ENCODE results near the gene ARMS2.

Gene ARMS2

DNA sequence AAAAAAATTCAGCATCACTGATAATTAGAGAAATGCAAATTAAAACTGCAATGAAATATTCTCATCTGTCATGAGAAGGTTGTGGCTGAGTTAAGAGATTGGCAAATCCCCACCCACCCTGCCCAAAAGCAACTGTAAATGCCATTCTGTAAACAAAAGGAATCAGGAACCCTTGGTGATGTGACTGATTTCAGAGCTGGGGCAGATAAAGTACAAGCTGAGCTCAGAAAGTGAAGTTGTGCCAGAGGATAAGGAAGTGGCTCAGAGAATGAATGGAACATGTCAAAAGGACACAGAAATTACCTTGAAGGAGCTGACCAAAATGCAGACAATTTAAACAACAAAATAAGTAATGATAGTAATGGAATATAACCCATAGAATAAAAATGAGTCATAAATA, 32.7 kb upstream of the ARMS2 start:
- Histone ChIP-seq H3K9me3 (ENCODE audit: insufficient read depth, low read depth, low read length) (no peaks in the 10 kb centered on the region), H3K14ac (ENCODE audit: low read length) (no peak overlapping the region), H2BK120ac (ENCODE audit: insufficient read depth, low read length, poor library complexity) (no peak overlapping the region), H4K91ac (ENCODE audit: low read depth, low read length) (no peak overlapping the region), H3K4me3 (ENCODE audit: low read depth, low read length) (no peak overlapping the region), H3K36me3 (ENCODE audit: control insufficient read depth in 1 of 2, insufficient read depth in 2 of 2, low read length in 2 of 2) (peaks cover 4 to 5% of the 10 kb centered on the region in 2 experiments), H2AK5ac (ENCODE audit: low read length) (no peak overlapping the region), H3K79me1 (ENCODE audit: low read length) (no peaks in the 10 kb centered on the region), H4K8ac (ENCODE audit: low read depth, low read length) (no peak overlapping the region), H2BK5ac (ENCODE audit: low read depth, low read length, poor library complexity) (no peak overlapping the region), H3K9ac (ENCODE audit: low read length) (no peak overlapping the region), H2AFZ (ENCODE audit: insufficient read depth, low read length, poor library complexity) (no peak overlapping the region), H2BK12ac (ENCODE audit: low read length) (no peak overlapping the region), H3K18ac (ENCODE audit: low read length) (no peak overlapping the region), H3K27me3 (ENCODE audit: insufficient read depth, low read length) (no peaks in the 10 kb centered on the region), H3K4me2 (ENCODE audit: low read length) (no peak overlapping the region), H3K4me1 (ENCODE audit: control insufficient read depth in 1 of 2, insufficient read depth in 2 of 2, low read length in 2 of 2) (no peaks in the 10 kb centered on the region), H3K4ac (ENCODE audit: low read depth, low read length) (no peak overlapping the region), H3K79me2 (ENCODE audit: control insufficient read depth, insufficient read depth, low read length, poor library complexity) (no peaks in the 10 kb centered on the region), H4K12ac (ENCODE audit: low read depth, low read length) (no peak overlapping the region), H3K23ac (ENCODE audit: low read length) (no peak overlapping the region), H3K27ac (ENCODE audit: low read depth, low read length) (no peak overlapping the region)
- peak in 1 of 2 donors; percentile 49 for DNase-seq

- H3K4ac ChIP-seq (ENCODE audit: low read depth, low read length): no peak overlapping the region
- no peak overlapping the region for H2BK120ac ChIP-seq (ENCODE audit: insufficient read depth, low read length, poor library complexity)
- H3K36me3 ChIP-seq (ENCODE audit: control insufficient read depth in 1 of 2, insufficient read depth in 2 of 2, low read length in 2 of 2): peaks cover 4 to 5% of the 10 kb centered on the region in 2 experiments
- H4K8ac ChIP-seq (ENCODE audit: low read depth, low read length): no peak overlapping the region
- no peak overlapping the region for H3K27ac ChIP-seq (ENCODE audit: low read depth, low read length)
- no peak overlapping the region for H4K91ac ChIP-seq (ENCODE audit: low read depth, low read length)
- H3K4me1 ChIP-seq (ENCODE audit: control insufficient read depth in 1 of 2, insufficient read depth in 2 of 2, low read length in 2 of 2): no peaks in the 10 kb centered on the region
- H3K4me2 ChIP-seq (ENCODE audit: low read length): no peak overlapping the region
- H2AFZ ChIP-seq (ENCODE audit: insufficient read depth, low read length, poor library complexity): no peak overlapping the region
- H3K27me3 ChIP-seq (ENCODE audit: insufficient read depth, low read length): no peaks in the 10 kb centered on the region
- no peaks in the 10 kb centered on the region for H3K9me3 ChIP-seq (ENCODE audit: insufficient read depth, low read depth, low read length)
- H3K79me2 ChIP-seq (ENCODE audit: control insufficient read depth, insufficient read depth, low read length, poor library complexity): no peaks in the 10 kb centered on the region
- no CpG with 5 or more reads among the region's 5 CpGs for WGBS (ENCODE audit: extremely low coverage, insufficient coverage, insufficient read length)
- no peak overlapping the region for H2AK5ac ChIP-seq (ENCODE audit: low read length)
- H3K4me3 ChIP-seq (ENCODE audit: low read depth, low read length): no peak overlapping the region
- H3K14ac ChIP-seq (ENCODE audit: low read length): no peak overlapping the region
- H3K9ac ChIP-seq (ENCODE audit: low read length): no peak overlapping the region
- peak; percentile 34 to 94 for DNase-seq
- no peaks in the 10 kb centered on the region for H3K79me1 ChIP-seq (ENCODE audit: low read length)
- no peak overlapping the region for H2BK12ac ChIP-seq (ENCODE audit: low read length)
- no peak overlapping the region for H2BK5ac ChIP-seq (ENCODE audit: low read depth, low read length, poor library complexity)
- H3K18ac ChIP-seq (ENCODE audit: low read length): no peak overlapping the region
- no peak overlapping the region for H3K23ac ChIP-seq (ENCODE audit: low read length)
- H4K12ac ChIP-seq (ENCODE audit: low read depth, low read length): no peak overlapping the region
These were observed 32.0 kb upstream of the ARMS2 start for GRCh38 chr10:122422266-122422989.

GRCh38 chr10:122424059-122424458, 30.4 kb upstream of the ARMS2 start:
- no peaks in the 10 kb centered on the region for H3K79me1 ChIP-seq (ENCODE audit: low read length)
- no peak overlapping the region for H2BK5ac ChIP-seq (ENCODE audit: low read depth, low read length, poor library complexity)
- no peak for DNase-seq
- no peak overlapping the region for H4K12ac ChIP-seq (ENCODE audit: low read depth, low read length)
- H3K27me3 ChIP-seq (ENCODE audit: insufficient read depth, low read length): no peaks in the 10 kb centered on the region
- H3K4me3 ChIP-seq (ENCODE audit: low read depth, low read length): no peak overlapping the region
- H3K9ac ChIP-seq (ENCODE audit: low read length): no peak overlapping the region
- H3K18ac ChIP-seq (ENCODE audit: low read length): no peak overlapping the region
- H4K91ac ChIP-seq (ENCODE audit: low read depth, low read length): no peak overlapping the region
- H3K23ac ChIP-seq (ENCODE audit: low read length): no peak overlapping the region
- H3K4me1 ChIP-seq (ENCODE audit: control insufficient read depth in 1 of 2, insufficient read depth in 2 of 2, low read length in 2 of 2): no peaks in the 10 kb centered on the region
- no peak overlapping the region for H3K27ac ChIP-seq (ENCODE audit: low read depth, low read length)
- no peak overlapping the region for H2AK5ac ChIP-seq (ENCODE audit: low read length)
- no peak overlapping the region for H3K14ac ChIP-seq (ENCODE audit: low read length)
- peaks cover 6 to 9% of the 10 kb centered on the region in 2 experiments for H3K36me3 ChIP-seq (ENCODE audit: control insufficient read depth in 1 of 2, insufficient read depth in 2 of 2, low read length in 2 of 2)
- no peaks in the 10 kb centered on the region for H3K9me3 ChIP-seq (ENCODE audit: insufficient read depth, low read depth, low read length)
- no peak overlapping the region for H2AFZ ChIP-seq (ENCODE audit: insufficient read depth, low read length, poor library complexity)
- WGBS (ENCODE audit: extremely low coverage, insufficient coverage, insufficient read length): no CpG with 5 or more reads among the region's 2 CpGs
- no peak overlapping the region for H3K4me2 ChIP-seq (ENCODE audit: low read length)
- H3K79me2 ChIP-seq (ENCODE audit: control insufficient read depth, insufficient read depth, low read length, poor library complexity): no peaks in the 10 kb centered on the region
- no peak overlapping the region for H4K8ac ChIP-seq (ENCODE audit: low read depth, low read length)
- H2BK120ac ChIP-seq (ENCODE audit: insufficient read depth, low read length, poor library complexity): no peak overlapping the region
- no peak overlapping the region for H3K4ac ChIP-seq (ENCODE audit: low read depth, low read length)
- no peak overlapping the region for H2BK12ac ChIP-seq (ENCODE audit: low read length)

GRCh38 chr10:122426829-122427228, 27.6 kb upstream of the ARMS2 start:
- no peak overlapping the region for H3K4ac ChIP-seq (ENCODE audit: low read depth, low read length)
- no peak overlapping the region for H2AFZ ChIP-seq (ENCODE audit: insufficient read depth, low read length, poor library complexity)
- DNase-seq: no peak
- no peak overlapping the region for H2BK12ac ChIP-seq (ENCODE audit: low read length)
- no CpG with 5 or more reads among the region's 6 CpGs for WGBS (ENCODE audit: extremely low coverage, insufficient coverage, insufficient read length)
- H3K9ac ChIP-seq (ENCODE audit: low read length): no peak overlapping the region
- no peaks in the 10 kb centered on the region for H3K4me1 ChIP-seq (ENCODE audit: control insufficient read depth in 1 of 2, insufficient read depth in 2 of 2, low read length in 2 of 2)
- H3K79me2 ChIP-seq (ENCODE audit: control insufficient read depth, insufficient read depth, low read length, poor library complexity): no peaks in the 10 kb centered on the region
- H3K36me3 ChIP-seq (ENCODE audit: control insufficient read depth in 1 of 2, insufficient read depth in 2 of 2, low read length in 2 of 2): peaks cover 8 to 10% of the 10 kb centered on the region in 2 experiments
- H3K18ac ChIP-seq (ENCODE audit: low read length): no peak overlapping the region
- H4K91ac ChIP-seq (ENCODE audit: low read depth, low read length): no peak overlapping the region
- no peak overlapping the region for H3K27ac ChIP-seq (ENCODE audit: low read depth, low read length)
- no peak overlapping the region for H2BK5ac ChIP-seq (ENCODE audit: low read depth, low read length, poor library complexity)
- no peak overlapping the region for H4K12ac ChIP-seq (ENCODE audit: low read depth, low read length)
- no peaks in the 10 kb centered on the region for H3K79me1 ChIP-seq (ENCODE audit: low read length)
- no peak overlapping the region for H2AK5ac ChIP-seq (ENCODE audit: low read length)
- no peak overlapping the region for H4K8ac ChIP-seq (ENCODE audit: low read depth, low read length)
- no peak overlapping the region for H3K4me2 ChIP-seq (ENCODE audit: low read length)
- no peak overlapping the region for H3K23ac ChIP-seq (ENCODE audit: low read length)
- H3K27me3 ChIP-seq (ENCODE audit: insufficient read depth, low read length): no peaks in the 10 kb centered on the region
- H3K14ac ChIP-seq (ENCODE audit: low read length): no peak overlapping the region
- H3K4me3 ChIP-seq (ENCODE audit: low read depth, low read length): no peak overlapping the region
- H2BK120ac ChIP-seq (ENCODE audit: insufficient read depth, low read length, poor library complexity): no peak overlapping the region
- no peaks in the 10 kb centered on the region for H3K9me3 ChIP-seq (ENCODE audit: insufficient read depth, low read depth, low read length)

Data from trophoblast cell (in vitro differentiated cells and primary cell).